HG03565 (cell line): ENCODE data around the gene HLA-B.
"Not testable (repeated sequence)": the region's sequence is repeated elsewhere in the genome, so short reads cannot be mapped to it uniquely, and the experiment has no call there.

Experiments
- ATAC-seq: cut with Tn5 transposase; IDR thresholded peaks from one replicate; pipeline ENCODE4 v1.9.1; 2021; ENCODE audit warnings: mild to moderate bottlenecking, moderate library complexity; ENCODE audit not compliant: unreplicated experiment

HLA-B gene

GRCh38 chr6:31356946-31357466 is at the start of gene HLA-B:
TSS of gene HLA-B (minus strand) at chr6:31357179. CDS start at chr6:31357158, 21 bp downstream.
- ATAC-seq, result peak; percentile 64

GRCh38 chr6:31405996-31406395 is 49.0 kb upstream of the HLA-B start:
- ATAC-seq, result no peak

GRCh38 chr6:31404061-31404364 is 47.0 kb upstream of the HLA-B start:
- ATAC-seq, result not testable (repeated sequence)

GRCh38 chr6:31403283-31404060 is 46.5 kb upstream of the HLA-B start, which contains the start of gene MICA:
TSS of gene MICA (plus strand) at chr6:31403595. CDS start at chr6:31403633, 38 bp downstream.
- ATAC-seq, result peak; percentile 33

GRCh38 chr6:31402324-31403282 is 45.6 kb upstream of the HLA-B start:
- ATAC-seq, result peak; percentile 1

- ATAC-seq, result no peak
Observed at GRCh38 chr6:31401403-31401802, 44.4 kb upstream of the HLA-B start.

- ATAC-seq, result no peak
Observed at GRCh38 chr6:31400467-31401289, 43.7 kb upstream of the HLA-B start.

GRCh38 chr6:31399589-31400466 is 42.8 kb upstream of the HLA-B start:
- no peak for ATAC-seq

- no peak for ATAC-seq
Observed at GRCh38 chr6:31397901-31398525, 41.0 kb upstream of the HLA-B start.

GRCh38 chr6:31397153-31397499 is 40.1 kb upstream of the HLA-B start:
- ATAC-seq, result not testable (repeated sequence)

- peak; percentile 51 for ATAC-seq
Observed at GRCh38 chr6:31396422-31397152, 39.6 kb upstream of the HLA-B start.

- no peak for ATAC-seq
Observed at GRCh38 chr6:31395832-31396231, 38.9 kb upstream of the HLA-B start.

GRCh38 chr6:31394381-31394780 is 37.4 kb upstream of the HLA-B start:
- ATAC-seq, result no peak

GRCh38 chr6:31393932-31394331 is 37.0 kb upstream of the HLA-B start:
- ATAC-seq, result no peak

GRCh38 chr6:31389802-31390132 is 32.8 kb upstream of the HLA-B start:
- ATAC-seq, result not testable (repeated sequence)

- not testable (repeated sequence) for ATAC-seq
Observed at GRCh38 chr6:31388916-31389801, 32.2 kb upstream of the HLA-B start.

GRCh38 chr6:31386977-31387376 is 30.0 kb upstream of the HLA-B start:
- ATAC-seq, result no peak

- ATAC-seq, result no peak
Observed at GRCh38 chr6:31386099-31386498, 29.1 kb upstream of the HLA-B start.
